HG03039 (cell line): ENCODE measurements around the gene BPI.
"Not testable (repeated sequence)": the region's sequence is repeated elsewhere in the genome, so short reads cannot be mapped to it uniquely, and the experiment has no call there.

Experiments
- ATAC-seq: cut with Tn5 transposase; IDR thresholded peaks from one replicate; pipeline ENCODE4 v1.9.1; 2021; ENCODE audit warnings: mild to moderate bottlenecking, moderate library complexity; ENCODE audit not compliant: unreplicated experiment

Gene BPI

DNA sequence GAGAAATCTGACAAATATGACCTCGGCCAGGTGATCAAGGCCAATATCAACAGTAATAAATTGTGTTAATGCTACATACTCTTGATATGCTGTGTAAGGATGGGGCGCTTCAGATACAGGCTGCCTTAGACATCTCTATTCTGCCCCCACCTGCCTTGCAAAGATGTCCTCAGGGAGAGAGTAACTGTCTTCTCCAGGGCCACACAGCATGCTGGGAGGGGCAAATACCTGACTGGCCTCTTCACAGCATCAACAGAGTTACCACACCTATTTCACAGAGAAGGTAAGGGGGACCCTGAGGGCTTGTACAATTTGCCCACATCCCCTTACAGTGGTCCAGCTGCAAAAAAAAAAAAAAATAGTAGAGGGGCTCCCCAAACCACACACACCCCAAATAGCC is 26.3 kb upstream of the BPI start:
- no peak for ATAC-seq

- ATAC-seq = no peak
Measured at GRCh38 chr20:38278131-38278530, 25.8 kb upstream of the BPI start.

GRCh38 chr20:38278763-38279162 is 25.2 kb upstream of the BPI start:
- ATAC-seq = no peak

DNA sequence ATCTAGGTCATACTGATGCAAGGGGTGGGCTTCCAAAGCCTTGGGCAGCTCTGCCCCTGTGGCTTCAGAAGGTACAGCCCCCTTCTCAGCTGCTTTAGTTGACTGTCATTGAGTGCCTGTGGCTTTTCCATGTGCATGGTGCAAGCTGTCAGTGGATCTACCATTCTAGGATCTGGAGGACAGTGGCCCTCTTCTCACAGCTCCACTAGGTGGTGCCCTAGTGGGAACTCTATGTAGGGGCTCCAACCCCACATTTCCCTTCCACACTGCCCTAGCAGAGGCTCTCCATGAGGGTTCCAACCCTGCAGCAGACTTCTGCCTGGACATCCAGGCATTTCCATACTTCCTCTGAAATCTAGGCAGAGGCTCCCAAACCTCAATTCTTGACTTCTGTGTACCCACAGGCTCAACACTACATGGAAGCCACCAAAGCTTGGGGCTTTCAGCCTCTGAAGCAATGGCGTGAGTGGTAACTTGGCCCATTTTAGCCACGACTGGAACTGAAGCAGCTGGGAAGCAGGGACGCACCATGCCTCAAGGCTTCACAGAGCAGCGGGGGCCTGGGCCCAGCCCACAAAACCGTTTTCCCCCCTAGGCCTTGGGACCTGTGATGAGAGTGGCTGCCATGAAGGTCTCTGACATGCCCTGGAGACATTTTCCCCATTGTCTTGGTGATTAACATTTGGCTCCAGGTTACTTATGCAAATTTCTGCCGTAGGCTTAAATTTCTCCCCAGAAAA is 22.6 kb upstream of the BPI start:
- not testable (repeated sequence) for ATAC-seq

DNA sequence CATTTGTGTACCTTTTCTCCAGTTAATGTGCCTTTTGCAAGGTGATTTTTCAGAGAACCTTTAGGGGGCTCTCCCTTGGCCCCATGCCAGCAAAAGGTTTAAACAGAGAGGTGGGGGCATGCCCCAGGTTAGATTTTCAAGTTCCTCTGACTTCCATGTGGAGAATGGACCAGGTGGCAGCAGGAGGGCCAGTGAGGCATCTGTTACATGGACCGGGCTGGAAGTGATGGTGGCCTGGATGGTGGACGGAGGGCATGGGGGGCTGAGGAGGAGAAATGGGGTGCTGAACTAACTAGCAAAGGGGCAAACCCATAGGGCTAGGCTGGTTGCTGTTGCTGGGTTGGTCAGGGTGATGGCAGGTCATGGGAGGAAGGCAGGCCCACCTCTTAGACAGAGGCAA is 20.7 kb upstream of the BPI start:
- ATAC-seq = no peak

DNA sequence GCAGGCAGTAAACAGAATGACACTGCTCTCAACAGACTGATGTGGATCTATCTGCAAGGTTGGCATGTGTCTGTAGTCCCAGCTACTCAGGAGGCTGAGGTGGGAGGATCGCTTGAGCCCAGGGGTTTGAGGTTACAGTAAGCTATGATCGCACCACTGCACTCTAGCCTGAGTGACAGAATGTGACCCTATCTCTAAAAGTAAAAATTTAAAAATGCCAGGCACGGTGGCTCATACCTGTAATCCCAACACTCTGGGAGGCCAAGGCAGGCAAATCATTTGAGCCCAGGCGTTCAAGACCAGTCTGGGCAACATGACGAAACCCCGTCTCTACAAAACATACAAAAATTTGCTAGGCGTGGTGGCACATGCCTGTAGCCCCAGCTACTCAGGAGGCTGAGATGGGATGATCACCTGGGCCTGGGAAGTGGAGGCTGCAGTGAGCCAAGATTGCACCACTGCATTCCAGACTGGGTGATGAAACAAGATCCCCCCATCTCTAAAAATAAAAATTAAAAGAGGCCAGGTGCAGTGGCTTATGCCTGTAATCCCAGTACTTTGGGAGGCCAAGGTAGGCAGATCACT is 19.8 kb upstream of the BPI start:
- ATAC-seq = not testable (repeated sequence)

DNA sequence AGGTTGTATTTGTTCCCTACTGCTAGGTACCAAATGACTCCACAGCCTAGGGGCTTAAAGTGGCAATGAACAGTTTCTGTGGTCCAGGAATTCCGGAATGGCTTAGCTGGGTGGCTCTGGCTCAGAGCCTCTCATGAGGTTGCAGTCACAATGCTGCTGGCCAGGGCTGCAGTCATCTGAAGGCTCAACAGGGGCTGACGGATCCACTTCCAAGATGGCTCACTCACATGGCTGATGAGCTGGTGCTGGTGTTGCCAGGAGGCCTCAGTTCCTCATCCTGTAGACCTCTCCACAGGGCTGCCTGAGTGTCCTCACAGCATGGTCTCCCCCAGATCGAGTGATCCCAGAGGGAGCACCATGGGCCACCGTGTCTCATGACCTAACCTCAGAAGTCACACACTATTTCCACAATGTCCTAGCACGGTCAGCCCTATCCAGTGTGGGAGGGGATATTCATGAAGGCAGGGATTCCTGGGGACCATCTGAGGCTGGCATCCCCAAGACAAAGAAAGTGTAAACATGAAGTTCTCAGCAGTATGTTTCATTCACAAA is 19.0 kb upstream of the BPI start:
- ATAC-seq = no peak

- no peak for ATAC-seq
Measured at GRCh38 chr20:38286586-38287531, 17.1 kb upstream of the BPI start.

DNA sequence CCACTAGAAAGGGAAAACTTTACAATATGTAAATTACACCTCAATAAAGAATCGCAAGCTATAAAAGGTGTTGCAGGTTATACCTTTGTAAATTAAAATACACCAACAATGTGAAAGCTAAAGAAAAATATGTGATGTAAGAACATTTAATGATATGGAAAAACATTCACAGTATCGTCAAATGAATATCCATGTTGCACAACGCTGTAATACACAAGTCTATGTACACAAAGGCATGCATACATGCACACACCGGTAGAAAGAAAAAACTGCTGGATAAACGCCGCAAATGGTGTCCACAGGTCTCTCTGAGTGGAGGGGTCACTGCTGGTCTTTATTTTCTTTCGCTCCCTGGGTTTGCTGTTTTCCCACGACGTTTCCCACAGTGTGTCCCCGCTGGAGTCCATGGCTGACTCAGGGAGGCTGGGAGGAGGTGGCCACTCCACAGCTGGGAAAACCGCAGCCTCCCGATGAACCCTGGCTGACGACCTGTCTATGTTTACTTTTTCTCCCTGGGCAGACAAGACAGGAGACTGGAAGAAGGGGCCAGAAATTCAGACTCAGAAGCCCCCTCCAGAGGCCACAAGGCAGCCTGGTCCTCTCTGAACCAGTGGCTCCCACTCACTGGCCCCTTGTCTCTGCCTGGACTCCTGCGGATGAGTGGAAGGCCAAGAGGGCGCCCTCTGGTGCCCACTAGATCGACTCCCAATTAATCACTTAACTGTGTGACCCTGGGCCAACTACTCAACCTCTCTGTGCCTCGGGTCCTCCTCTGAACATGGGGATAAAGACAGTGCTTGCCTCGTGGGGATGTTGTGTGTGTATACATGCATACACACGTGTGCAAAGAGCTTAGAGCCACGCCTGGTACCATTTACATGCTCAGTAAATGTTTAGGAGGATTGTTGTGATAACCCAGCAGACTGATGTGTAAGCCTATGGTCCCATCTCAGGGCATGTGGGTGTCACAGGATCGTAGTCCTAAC is 12.8 kb upstream of the BPI start:
- no peak for ATAC-seq

- ATAC-seq = no peak
Measured at GRCh38 chr20:38291966-38292365, 12.0 kb upstream of the BPI start.

DNA sequence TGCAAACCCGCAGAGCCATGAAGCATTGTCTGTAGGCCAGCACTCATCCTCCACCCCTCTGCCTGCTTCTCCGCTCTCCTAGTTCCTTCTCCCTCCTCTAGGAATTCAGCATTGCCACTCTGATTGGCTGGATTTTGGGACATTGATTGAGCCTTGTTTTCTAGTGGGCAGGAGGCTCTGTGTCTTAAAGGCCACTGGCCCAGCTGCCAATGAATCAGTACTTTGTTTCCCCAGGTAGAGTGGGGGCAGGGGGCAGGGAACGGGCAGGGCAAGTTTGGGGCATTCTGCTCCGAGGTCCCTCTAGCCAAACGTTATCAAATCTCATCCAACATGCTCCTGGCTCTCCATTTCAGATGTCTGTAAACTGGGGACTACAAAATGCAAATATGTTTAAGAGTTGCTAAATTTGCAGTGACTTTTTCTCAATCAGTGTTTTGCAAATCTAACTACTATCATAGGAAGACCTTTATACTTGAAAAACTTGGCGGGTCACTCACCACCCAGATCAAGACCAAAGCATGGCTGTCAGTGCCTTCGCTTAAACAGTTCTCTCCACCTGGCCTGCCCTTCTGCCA is 10.4 kb upstream of the BPI start:
- ATAC-seq = no peak

- ATAC-seq = no peak
Measured at GRCh38 chr20:38294076-38294591, 9.8 kb upstream of the BPI start.

GRCh38 chr20:38295811-38296210 is 8.1 kb upstream of the BPI start:
- ATAC-seq = no peak

GRCh38 chr20:38296433-38296832 is 7.5 kb upstream of the BPI start:
- ATAC-seq = no peak

DNA sequence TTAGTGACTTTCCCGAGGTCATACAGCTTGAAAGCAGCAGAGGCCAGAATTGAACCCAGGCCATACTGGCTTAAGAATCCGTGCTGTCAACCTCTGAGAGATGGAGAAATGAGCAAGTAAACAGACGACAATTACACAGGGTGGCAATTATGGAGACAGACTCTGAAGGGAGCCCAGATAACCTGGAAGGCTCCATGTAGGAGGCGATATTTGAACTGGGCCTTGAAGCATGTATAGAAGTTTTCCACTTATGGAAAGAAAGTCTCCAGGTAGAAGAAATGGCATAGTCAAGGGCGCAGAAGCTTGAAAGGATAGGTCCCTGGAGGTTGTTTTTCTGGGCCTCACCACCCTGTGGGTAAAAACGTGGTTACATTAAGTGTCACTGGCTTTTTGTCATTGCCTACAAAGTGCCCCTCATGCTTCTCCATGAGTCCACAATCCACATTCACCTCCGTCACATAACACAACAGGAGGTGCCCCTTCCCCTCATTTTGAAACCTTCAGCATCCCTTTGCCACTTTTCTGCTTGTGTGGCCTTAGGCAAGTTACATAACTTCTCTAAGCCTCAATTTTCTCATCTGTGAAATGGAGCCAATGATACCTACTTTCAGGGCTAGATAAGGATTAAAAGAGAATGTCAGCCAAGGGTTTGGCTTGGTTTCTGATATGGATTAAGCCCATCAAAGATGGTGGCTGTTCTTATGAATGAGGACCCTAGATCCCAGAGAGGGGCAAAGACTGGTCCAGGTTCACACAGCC is 5.9 kb upstream of the BPI start:
- no peak for ATAC-seq

GRCh38 chr20:38298768-38299288 is 5.1 kb upstream of the BPI start:
- no peak for ATAC-seq

DNA sequence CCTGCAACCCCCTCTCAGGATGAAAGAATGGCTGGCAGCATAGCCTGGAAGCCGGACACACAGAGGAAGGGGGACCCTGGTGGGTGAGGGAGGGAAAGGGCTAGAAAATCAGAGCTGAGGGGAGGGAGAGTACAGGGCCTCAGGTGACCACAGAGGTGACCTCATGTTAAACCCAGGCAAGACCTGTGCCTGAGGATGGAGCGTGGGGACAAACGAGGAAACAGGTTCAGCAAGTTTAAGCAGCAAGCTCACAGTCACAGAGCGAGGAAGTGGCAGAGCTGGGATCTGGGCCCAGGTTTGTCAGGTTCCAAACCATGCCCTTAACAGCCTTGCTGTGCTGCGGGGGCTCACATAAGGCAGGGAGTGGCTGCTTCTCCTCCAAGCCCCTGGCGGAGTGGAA is 4.0 kb upstream of the BPI start:
- no peak for ATAC-seq

DNA sequence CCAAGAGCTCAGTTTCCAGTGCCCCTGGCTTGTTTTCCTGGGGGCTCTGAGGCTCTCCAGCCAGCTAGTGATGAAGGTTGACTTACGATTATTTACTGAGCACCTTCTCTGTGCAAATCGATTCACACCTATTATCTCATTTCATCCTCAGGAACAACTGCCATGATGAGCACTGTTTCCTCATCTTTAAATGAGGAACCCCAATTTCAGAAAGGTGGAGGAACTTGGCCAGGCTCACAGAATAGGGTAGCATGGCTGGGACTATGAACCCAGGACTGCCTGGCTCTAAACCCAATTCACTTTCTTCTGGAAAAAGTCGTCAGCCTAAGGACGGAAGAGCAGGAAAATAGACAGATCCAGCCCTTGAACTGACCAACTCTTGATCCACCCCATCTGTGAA is 3.5 kb upstream of the BPI start:
- ATAC-seq = no peak

DNA sequence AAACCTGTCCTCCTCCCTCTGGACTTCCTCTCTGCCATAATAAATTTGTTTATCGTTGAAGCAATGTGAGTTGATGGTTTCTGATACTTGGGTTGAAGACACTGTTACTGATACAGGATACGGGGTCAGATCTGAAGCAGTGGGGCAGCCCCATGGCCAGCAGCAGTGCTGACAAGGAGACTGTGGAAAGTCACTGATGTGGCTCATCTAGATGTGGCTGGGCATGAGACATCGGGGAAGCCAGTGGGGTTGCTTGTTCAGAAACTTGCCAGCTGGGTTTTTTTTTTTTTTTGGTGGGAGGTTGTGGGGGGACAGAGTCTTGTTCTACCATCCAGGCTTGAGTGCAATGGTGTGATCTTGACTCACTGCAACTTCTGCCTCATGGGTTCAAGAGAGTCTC is 2.6 kb upstream of the BPI start:
- ATAC-seq = no peak
